GM21529 (cell line): ENCODE results near the gene ST3GAL2.

ENCODE experiments used
- ATAC-seq: cut with Tn5 transposase; IDR thresholded peaks from one replicate; pipeline ENCODE4 v1.9.1; 2021; ENCODE audit not compliant: unreplicated experiment

ST3GAL2 gene

GRCh38 chr16:70438969-70439862 is at the start of gene ST3GAL2:
Gene ST3GAL2 (minus strand): TSS chr16:70439100. CDS start chr16:70398530, 40,570 bp downstream.
- peak; percentile 81 for ATAC-seq

- ATAC-seq = no peak
These were observed 46.0 kb upstream of the ST3GAL2 start for GRCh38 chr16:70484867-70485266.

- ATAC-seq = peak; percentile 83
These were observed 44.5 kb upstream of the ST3GAL2 start for GRCh38 chr16:70483426-70483825.

GRCh38 chr16:70482624-70483023 is 43.7 kb upstream of the ST3GAL2 start:
- ATAC-seq = no peak

GRCh38 chr16:70481929-70482536 is 43.1 kb upstream of the ST3GAL2 start:
- ATAC-seq = no peak

GRCh38 chr16:70480127-70481105 is 41.5 kb upstream of the ST3GAL2 start:
- ATAC-seq = no peak

GRCh38 chr16:70478912-70479341 is 40.0 kb upstream of the ST3GAL2 start:
- ATAC-seq = no peak

GRCh38 chr16:70478169-70478568 is 39.3 kb upstream of the ST3GAL2 start:
- ATAC-seq = no peak

- peak; percentile 91 for ATAC-seq
These were observed 37.5 kb upstream of the ST3GAL2 start for GRCh38 chr16:70476272-70477020.

GRCh38 chr16:70475054-70475871 is 36.4 kb upstream of the ST3GAL2 start:
- ATAC-seq = no peak

- no peak for ATAC-seq
These were observed 35.6 kb upstream of the ST3GAL2 start for GRCh38 chr16:70474320-70475053.

GRCh38 chr16:70473446-70474319 is 34.8 kb upstream of the ST3GAL2 start:
- no peak for ATAC-seq

GRCh38 chr16:70472786-70473433 is 34.0 kb upstream of the ST3GAL2 start:
- ATAC-seq = no peak

- ATAC-seq = no peak
These were observed 32.0 kb upstream of the ST3GAL2 start for GRCh38 chr16:70470927-70471341.

GRCh38 chr16:70470141-70470926 is 31.4 kb upstream of the ST3GAL2 start:
- no peak for ATAC-seq

- ATAC-seq = no peak
These were observed 30.1 kb upstream of the ST3GAL2 start for GRCh38 chr16:70468776-70469525.
